Tibial artery (tissue), 4 donors: ENCODE measurements around the gene GRPEL1.

Experiments
- DNase-seq, 2 donors: peaks; one replicate each; pipeline ENCODE4 v3.0.0-alpha.2; 2019
- H3K27ac ChIP-seq, 2 donors: fragments of 200-600 bp; sonication (generic) in 1 of 2; 1 replicate in 1 of 2; 2 replicates in 1 of 2; pipeline ENCODE4 v1.5.1; 2018 to 2019; ENCODE audit warnings: mild to moderate bottlenecking in 1 of 2
- H3K27me3 ChIP-seq, 2 donors: fragments of 200-600 bp; sonication (generic) in 1 of 2; one replicate each; pipeline versions ENCODE4 v1.5.1 to v1.6.0; 2016 to 2019
- H3K36me3 ChIP-seq, 3 donors: fragments of 200-600 bp; sonication (generic) in 2 of 3; one replicate each; pipeline ENCODE4 v1.5.1; 2016 to 2019; ENCODE audit warnings: mild to moderate bottlenecking in 2 of 3
- H3K4me1 ChIP-seq, 4 donors: fragments of 200-600 bp; sonication (generic) in 2 of 4; 1 replicate in 3 of 4; 2 replicates in 1 of 4; pipeline ENCODE4 v1.5.1; 2016 to 2019
- H3K4me3 ChIP-seq, 2 donors: fragments of 200-600 bp; sonication (generic) in 1 of 2; 1 replicate in 1 of 2; 2 replicates in 1 of 2; pipeline ENCODE4 v1.5.1; 2018 to 2019; ENCODE audit warnings: mild to moderate bottlenecking in 2 of 2
- H3K9me3 ChIP-seq, 3 donors: fragments of 200-600 bp; sonication (generic) in 1 of 3; one replicate each; pipeline ENCODE4 v1.5.1; 2016 to 2019
- intact Hi-C: fragments of 100-400 bp; cut with DNase I; formaldehyde crosslinking; loops from one replicate; pipeline ENCODE4 v1.15.0; 2023; ENCODE audit warnings: low total_unique reads
- TF ChIP-seq, protein P1 (sequence below), 2 experiments: fragments of 200-600 bp in 1 of 2; fragments of 450-650 bp in 1 of 2; IDR thresholded peaks; one replicate each; pipeline ENCODE4 v1.5.1; 2017 to 2019; ENCODE audit warnings: antibody characterized with exemption in 2 of 2, mild to moderate bottlenecking in 1 of 2, moderate library complexity in 1 of 2

Gene GRPEL1

DNA sequence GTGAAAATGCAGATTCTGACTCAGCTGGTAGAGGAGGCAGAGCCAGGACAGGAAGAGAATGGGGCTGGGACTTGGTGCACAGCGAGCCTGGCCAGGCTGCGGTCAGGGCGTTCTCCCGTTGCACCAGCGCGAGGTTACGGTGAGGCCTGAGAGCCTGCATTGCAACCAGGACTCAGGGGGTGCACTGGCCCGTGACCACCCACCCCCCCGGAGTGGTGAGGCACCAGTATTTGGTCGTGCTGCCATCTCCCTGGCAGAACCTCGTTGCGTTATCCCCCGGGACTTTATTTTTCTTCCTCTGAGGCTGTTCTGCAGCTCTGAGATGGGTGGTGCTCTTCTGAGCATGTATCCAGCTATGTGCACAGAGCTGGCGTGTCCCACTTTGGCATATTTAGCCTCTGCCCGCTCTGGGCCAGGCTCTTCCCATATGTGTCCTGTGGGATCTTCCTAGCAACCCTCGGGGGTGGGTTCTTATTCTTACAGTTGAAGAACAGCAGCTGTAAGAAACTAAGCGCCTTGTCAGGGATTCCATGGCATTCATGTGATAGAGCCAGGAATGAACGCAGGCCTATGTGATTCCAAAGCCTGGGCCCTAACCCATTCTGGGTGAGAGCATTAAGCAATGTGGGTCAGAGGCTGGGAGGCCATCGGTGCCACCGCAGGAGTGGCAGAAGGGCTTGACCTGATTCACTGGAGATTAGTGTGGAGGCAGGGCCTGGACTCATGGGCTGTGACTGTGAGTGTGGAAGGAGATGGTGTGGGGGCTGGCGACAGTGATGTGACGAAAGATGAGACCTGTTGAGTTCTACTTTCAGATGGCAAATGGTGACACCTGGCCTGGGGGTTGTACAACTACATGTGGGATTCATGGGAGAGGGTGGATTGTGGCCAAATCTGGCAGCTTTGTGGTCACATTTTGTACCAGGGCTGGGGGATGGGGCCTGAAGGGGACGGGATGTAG, 21.6 kb downstream of the GRPEL1 start:
- Histone ChIP-seq H3K4me3 (no peak overlapping the region), H3K36me3 (peaks cover 0 to 20% (median 0%) of the 10 kb centered on the region in 3 donors), H3K9me3 (no peaks in the 10 kb centered on the region), H3K27me3 (no peaks in the 10 kb centered on the region), H3K27ac (no peak overlapping the region), H3K4me1 (peaks cover 0 to 65% (median 44%) of the 10 kb centered on the region in 4 donors)
- intact Hi-C loops, result loop anchor here (10.0 kb wide), 1 partner anchor 261 kb away; the partner anchor contains the start of gene KIAA0232
- DNase-seq, result no peak
- TF ChIP-seq, protein P1, sequence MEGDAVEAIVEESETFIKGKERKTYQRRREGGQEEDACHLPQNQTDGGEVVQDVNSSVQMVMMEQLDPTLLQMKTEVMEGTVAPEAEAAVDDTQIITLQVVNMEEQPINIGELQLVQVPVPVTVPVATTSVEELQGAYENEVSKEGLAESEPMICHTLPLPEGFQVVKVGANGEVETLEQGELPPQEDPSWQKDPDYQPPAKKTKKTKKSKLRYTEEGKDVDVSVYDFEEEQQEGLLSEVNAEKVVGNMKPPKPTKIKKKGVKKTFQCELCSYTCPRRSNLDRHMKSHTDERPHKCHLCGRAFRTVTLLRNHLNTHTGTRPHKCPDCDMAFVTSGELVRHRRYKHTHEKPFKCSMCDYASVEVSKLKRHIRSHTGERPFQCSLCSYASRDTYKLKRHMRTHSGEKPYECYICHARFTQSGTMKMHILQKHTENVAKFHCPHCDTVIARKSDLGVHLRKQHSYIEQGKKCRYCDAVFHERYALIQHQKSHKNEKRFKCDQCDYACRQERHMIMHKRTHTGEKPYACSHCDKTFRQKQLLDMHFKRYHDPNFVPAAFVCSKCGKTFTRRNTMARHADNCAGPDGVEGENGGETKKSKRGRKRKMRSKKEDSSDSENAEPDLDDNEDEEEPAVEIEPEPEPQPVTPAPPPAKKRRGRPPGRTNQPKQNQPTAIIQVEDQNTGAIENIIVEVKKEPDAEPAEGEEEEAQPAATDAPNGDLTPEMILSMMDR (IDR thresholded peaks at IDR 0.05), result no peak

DNA sequence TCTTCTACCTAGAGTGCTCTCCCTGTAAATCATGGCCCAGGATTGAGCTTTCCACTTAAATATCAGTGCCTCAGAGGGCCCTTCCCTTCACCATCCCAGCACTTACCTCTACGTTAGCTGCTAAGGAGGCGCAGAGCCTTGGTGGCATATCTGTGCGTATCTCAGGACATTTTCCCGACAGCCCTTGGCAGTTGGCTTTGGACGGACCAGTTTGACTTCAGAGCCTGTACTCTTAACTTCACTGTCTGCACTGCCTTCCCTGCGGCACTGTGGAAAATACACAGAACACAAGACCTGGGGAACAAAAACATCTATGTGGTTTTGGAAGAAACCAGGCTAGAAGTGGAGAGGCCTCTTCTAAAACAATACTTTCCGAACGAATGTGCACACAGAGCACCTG, 22.3 kb downstream of the GRPEL1 start:
- Histone ChIP-seq H3K36me3 (peaks cover 0 to 13% (median 0%) of the 10 kb centered on the region in 3 donors), H3K4me1 (peaks cover 0 to 64% (median 41%) of the 10 kb centered on the region in 4 donors), H3K27me3 (no peaks in the 10 kb centered on the region), H3K27ac (no peak overlapping the region), H3K4me3 (no peak overlapping the region), H3K9me3 (no peaks in the 10 kb centered on the region)
- TF ChIP-seq, protein P1 (IDR thresholded peaks at IDR 0.05), result no peak
- intact Hi-C loops, result loop anchor here (10.0 kb wide), 1 partner anchor 261 kb away; the partner anchor contains the start of gene KIAA0232
- DNase-seq, result no peak

DNA sequence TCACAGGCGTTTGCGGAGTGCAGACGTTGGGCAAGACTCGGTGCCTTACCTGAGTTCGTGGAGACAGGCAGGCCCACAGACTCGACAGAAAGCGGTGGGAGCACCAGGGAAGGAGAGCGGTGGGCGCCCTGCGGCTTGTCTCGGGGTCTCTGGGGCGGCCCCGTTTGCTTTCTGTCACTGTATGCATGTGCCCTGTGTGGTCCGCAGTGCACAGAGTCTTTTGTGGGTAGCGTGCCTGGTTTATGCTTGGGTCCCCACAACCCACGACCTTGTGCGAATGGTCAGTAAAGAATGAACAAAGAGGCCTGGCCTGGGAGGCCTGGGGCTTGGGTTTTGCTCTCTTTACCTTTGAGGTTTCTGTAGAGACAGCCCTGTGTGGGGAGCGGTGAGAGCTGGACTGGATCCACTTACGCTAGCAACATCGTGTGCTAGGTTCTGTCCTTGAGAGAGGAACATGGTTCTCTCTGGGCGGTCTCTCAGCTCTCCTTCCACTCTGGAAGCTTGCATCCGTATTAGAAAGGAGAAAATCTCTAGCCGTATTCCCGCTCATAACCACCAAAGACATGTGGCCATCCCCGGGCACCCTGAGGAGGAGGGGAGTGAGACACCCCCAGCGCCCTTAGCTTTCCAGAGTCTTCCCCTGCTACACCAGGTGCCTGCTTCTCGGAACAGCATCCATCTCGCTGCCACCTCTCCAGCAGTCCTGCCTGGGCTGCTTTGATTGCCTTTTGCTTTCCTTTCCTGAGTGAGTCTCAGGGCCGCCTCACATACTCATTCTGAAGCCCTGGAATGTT, 23.5 kb downstream of the GRPEL1 start:
- Histone ChIP-seq H3K36me3 (peaks cover 0 to 4% (median 0%) of the 10 kb centered on the region in 3 donors), H3K4me3 (peak overlapping the region; percentile 96 to 100), H3K27ac (peak overlapping the region; percentile 90 to 99), H3K9me3 (no peaks in the 10 kb centered on the region), H3K27me3 (no peaks in the 10 kb centered on the region), H3K4me1 (peaks cover 0 to 54% (median 41%) of the 10 kb centered on the region in 4 donors)
- TF ChIP-seq, protein P1 (IDR thresholded peaks at IDR 0.05), result no peak
- intact Hi-C loops, result loop anchor here (5.0 to 10.0 kb wide), 2 partner anchors 57 to 260 kb away; partner anchors contain the start of gene KIAA0232
- DNase-seq, result no peak

DNA sequence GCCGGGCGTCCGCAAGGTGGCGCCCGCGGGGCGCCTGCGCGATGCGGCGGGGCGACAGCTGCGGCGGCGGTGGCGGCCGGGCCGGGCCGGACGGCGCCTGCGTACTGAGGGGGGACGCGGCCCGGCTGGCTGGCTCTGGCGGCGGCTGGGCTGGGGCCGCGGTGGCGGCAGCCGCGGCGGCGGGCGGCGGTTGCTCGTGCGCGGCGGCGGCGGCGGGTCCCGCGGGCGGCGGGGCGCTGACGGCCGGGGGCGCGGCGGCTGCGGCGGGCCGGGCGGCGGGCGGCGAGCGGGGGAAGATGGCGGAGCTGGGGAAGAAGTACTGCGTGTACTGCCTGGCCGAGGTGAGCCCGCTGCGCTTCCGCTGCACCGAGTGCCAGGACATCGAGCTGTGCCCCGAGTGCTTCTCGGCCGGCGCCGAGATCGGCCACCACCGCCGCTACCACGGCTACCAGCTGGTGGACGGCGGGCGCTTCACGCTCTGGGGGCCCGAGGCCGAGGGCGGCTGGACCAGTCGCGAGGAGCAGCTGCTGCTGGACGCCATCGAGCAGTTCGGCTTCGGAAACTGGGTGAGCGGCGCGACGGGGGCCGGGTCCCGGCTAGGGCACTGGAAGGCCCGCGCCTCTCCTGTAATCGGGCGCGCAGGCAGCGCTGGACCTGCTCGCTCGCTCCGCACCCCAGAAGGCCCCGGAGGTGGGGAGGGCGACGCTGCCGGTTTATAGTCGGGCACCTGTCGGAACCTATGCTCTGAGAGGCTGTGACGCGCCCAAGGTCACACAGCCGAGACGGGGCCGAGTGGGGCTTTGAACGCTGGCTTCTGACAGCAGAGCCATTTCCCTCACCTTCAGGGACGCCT, 24.4 kb downstream of the GRPEL1 start, which contains the start of gene TADA2B:
TADA2B (plus strand) TSS at position 89 of the 853 bp plus-strand sequence; CDS start at position 297, 208 bp downstream.
- H3K9me3 ChIP-seq, result no peaks in the 10 kb centered on the region
- no peaks in the 10 kb centered on the region for H3K36me3 ChIP-seq
- H3K4me1 ChIP-seq, result peaks cover 0 to 54% (median 41%) of the 10 kb centered on the region in 4 donors
- peak in 1 of 2 donors; percentile 75 for DNase-seq
- TF ChIP-seq, protein P1 (IDR thresholded peaks at IDR 0.05), result no peak
- H3K27me3 ChIP-seq, result no peaks in the 10 kb centered on the region
- peak within 1 kb of the TSS; percentile 96 to 100 for H3K4me3 ChIP-seq
- H3K27ac ChIP-seq, result peak within 1 kb of the TSS; percentile 90 to 99
- intact Hi-C loops, result loop anchor here (2.0 to 10.0 kb wide), 3 partner anchors 25 to 259 kb away; partner anchors contain the start of genes GRPEL1 and KIAA0232
